Erythroblast (primary cell): Measurements from ENCODE around the gene EIF4E1B.

ENCODE experiments used
- DNase-seq, 2 experiments: peaks; one replicate each; lab custom pipeline; 2025; lab: John Stamatoyannopoulos, UW
- GATA1 ChIP-seq: IDR thresholded peaks from 2 replicates; pipeline ENCODE4 v1.6.1; 2011; ENCODE audit warnings: low read depth, mild to moderate bottlenecking, control low read depth, low read length, moderate library complexity
- POLR2A ChIP-seq: IDR thresholded peaks from 2 replicates; pipeline ENCODE4 v1.6.1; 2011; ENCODE audit warnings: mild to moderate bottlenecking, low read length

The EIF4E1B gene

DNA sequence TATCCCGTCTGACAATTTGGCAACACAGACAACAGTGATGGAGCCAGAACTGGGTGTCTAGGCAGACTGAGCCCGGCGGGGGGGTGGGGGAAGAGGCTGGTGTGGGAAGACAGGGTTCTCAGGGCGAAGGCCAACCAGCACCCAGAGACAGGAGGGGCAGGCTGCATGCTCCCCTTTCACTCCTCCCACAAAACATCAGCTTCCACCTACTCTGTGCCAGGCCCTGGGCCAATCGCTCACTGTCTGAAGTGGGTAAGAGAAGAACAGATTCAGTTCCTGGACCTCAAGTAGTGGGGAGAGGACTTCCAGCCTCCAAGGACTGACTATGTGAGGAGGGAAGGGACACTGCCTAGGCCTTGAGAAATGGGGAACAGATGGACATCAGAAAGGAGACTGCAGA, 2.9 kb upstream of the EIF4E1B start:
- TF ChIP-seq POLR2A, result no peak
- no peak for TF ChIP-seq GATA1
- no peak for DNase-seq

DNA sequence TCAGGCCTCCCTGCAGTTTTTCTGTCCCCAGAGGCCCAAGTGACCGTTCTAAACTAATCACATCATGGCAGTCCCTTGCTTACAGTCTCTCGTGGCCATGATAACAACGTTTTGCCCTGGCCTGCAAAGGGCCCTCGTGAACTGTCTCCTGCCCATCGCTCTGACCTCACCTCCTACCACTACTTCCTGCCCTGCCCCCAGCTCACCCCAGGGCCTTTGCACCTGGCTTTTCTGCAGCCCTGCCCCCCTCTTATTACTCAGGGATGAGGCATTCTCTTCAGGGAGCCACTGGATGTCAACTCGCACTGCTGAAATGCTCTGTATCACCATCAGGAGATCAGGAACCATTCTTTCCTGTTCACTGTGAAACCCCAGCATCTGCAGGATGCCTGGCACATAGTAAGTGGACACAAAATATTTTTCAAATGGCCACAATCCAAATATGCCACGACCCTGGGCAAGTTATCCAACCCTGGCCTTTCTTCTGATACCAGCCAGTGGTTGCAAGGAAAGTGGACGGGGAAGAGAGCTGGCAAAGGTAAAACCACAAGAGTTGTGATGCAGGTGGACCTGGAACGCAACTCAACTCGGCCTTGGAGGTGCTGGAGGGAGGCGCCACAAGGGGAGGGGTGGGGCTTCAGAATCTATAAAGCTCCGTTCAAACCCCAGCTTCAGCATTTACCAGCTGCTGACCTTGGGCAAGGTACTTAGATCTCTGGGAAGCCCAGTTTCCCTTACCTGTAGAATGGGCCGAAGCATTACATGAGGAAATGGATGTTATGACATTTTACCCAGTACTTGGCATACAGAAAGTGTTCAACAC, 1.9 kb upstream of the EIF4E1B start:
- DNase-seq, result no peak
- TF ChIP-seq GATA1 (no peak), POLR2A (no peak)

DNA sequence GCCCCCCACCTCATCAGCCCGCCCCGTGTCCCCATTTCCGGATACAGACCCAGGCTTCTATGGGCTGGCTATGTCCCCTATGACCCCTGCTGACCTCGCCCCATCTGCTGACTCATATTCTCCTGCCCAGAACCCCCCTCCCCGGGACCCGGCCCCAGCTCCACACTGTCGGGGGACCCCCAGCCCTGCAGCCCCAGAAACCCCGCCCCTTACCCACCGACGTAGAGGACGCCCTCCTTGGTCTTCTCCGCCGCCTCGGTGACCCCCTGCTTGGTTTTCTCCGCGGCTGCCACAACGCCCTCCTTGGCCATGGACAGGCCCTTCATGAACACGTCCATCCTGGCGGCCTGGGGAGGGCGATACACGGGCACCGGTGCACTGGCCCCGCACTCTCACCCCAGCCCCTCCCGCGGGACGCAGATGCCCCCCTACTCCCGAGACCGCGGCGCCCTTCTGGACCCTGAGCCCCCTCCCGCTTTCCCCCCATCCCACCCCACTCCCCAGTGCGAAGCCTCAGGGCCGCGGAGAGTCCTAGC, 1.1 kb upstream of the EIF4E1B start:
- TF ChIP-seq GATA1 (no peak), POLR2A (no peak)

DNA sequence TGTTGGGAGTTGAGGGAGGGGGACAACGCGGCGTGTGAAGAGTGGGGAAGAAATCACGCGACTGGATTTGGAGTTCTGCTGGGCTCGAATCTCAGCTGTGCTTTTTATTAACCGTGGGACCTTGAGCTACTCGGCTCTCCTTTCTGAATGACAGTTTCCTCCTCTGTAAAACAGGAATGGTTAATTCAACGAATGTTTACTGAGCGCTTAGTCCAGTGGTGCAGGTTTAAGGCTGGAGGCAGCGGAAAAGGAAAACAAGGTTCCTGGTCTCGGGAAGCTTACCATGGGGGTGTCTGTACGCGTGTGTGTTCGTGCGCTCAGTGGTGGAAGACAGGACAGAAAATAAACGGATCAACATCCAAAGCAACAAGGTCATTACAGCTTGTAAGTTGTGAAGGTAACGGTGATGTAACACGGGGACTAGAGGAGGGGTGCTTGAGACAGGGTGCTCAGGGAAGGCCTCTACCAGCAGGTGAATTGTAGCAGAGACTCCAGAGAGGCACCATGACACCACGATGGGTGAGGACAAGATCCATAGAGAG, 277 bp downstream of the EIF4E1B start:
- DNase-seq, result no peak
- no peak for TF ChIP-seq GATA1
- TF ChIP-seq POLR2A, result no peak

More for the DNA sequence above, 1.1 kb upstream of the EIF4E1B start:
- DNase-seq, result no peak

DNA sequence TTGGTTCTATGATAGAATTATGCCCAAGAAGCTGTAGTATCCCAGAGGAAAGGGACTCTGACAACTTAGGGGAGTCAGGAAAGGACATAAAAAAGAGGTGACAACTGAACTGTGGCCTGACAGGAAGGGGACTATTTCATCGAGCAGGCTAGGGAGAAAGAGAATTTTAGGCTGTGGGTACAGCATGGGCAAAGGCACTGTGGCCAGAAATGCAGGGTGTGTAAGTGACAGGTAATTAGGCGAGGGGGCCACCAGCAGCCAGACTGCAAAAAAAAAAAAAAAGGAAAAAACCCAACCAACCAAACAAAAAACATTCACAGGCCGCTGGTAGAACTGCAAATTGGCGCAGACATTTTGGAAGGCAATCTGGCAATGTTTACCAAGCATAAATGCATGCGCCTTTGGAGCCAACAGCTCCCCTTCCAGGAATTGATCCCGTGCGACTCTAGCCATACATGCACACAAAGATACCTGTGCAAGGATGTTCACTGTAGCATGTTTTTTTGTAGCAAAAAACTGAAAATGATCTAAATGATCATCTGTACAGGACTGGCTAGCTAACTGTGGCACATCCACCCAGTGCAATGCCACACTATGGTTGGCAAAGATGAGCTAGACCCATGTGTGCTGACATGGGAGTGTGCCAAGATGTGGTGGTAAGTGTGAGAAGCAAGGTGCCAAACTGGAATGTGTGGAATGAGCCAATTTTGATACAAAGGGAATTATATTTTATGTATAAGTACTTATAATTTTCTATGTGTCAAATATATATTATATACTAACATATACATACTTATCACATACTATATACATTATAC, 1.1 kb downstream of the EIF4E1B start:
- no peak for DNase-seq

DNA sequence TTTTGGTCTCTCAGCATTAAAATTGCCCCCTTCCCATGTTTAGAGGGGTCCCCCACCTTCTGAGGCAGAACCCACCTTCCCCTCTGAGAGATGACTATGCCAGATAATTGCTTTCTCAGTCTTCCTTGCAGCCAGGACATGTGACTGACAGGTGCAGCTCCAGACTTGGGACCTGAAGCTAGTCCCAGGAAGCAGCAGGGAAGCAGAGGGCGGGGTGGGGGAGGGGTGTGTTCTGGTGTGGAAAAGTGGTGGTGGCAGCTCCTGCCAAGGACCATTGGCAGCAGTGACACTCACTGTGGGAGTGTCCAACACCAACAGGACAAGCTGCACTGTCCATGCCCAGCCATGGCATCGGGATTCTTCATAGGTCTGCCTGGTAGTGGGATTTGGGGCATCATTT, 2.3 kb downstream of the EIF4E1B start:
- DNase-seq, result no peak

More for the DNA sequence above, 1.1 kb downstream of the EIF4E1B start:
- TF ChIP-seq GATA1 (no peak), POLR2A (no peak)

DNA sequence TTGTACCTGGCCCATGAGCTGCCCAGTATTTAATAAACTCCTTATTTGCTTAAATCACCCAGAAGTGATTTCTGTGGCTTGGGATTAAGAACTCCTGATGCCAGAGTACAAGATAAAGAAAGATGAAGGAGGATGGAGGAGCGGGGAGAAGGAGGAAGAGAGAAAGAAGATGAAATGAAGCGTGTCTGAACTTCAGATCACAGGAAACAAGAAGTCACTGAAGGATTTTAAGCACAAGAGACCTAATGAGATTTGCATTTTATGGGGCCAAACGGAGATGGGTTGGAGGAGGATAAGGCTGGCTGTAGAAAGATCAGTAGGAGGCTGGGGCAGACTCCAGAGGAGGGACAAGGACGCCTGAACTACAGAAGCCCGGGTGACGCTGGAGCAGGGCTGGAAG, 3.1 kb downstream of the EIF4E1B start:
- TF ChIP-seq GATA1, result no peak
- no peak for DNase-seq

More for the DNA sequence above, 2.3 kb downstream of the EIF4E1B start:
- TF ChIP-seq GATA1, result no peak
- TF ChIP-seq POLR2A, result no peak

DNA sequence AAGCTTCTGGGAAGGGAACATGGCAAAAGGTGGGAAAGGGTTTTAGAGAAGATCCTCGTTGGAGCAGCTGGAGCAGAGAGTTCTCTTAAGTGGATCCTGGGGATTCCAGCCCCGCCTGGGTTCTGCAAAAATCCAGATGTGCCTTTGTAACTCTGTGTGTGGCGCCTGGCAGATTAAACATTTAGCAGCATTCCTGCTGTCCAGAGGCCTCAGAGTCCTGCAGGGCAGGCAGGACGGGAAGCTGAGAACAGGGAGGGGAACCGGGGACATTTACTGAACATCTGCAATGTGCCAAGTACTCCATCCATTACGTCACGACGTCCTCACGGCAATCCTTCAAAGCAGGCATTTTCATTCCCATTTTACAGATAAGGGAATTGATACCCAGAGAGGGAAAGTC, 6.0 kb downstream of the EIF4E1B start:
- TF ChIP-seq GATA1 (no peak), POLR2A (no peak)
- DNase-seq, result no peak

DNA sequence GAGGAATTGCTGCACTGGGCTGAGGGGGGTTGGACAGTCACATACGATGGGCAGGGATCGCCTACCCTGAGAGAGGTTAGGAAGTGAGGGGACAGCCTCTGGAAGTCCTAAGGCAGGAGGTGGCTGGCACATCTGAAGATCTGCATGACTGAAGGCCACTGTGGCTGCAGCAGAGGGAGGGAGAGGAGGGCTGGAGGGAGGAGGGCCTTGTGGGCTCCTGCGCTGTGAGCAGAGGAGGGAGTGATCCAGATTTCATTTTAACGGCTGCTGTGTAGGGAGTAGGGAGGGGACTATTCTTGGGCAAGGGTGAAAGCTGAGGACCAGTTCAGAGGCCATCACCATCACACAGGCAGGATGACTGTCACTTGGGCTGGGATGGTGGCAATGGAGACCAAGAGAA, 7.1 kb downstream of the EIF4E1B start:
- DNase-seq, result no peak

DNA sequence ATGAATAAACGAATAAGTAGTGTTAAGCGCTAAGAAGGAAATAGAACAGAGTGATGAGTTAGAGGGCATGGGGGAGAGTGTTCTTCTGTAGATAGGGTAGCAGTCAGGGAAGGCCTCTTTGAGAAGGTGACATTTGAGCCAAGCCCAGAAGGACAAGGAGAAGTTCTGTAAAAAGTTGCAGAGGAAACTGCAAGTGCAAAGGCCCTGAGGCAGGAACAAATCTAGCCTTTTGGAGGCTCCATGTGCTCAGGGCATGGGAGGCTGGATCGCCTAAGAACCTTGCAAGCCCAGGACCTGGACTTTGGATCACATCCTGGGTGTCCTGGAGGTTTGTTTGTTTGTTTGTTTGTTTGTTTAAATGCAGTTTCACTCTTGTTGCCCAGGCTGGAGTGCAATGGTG, 8.0 kb downstream of the EIF4E1B start:
- DNase-seq, result no peak
- TF ChIP-seq POLR2A, result no peak
- TF ChIP-seq GATA1, result no peak

More for the DNA sequence above, 7.1 kb downstream of the EIF4E1B start:
- TF ChIP-seq POLR2A, result no peak
- no peak for TF ChIP-seq GATA1

DNA sequence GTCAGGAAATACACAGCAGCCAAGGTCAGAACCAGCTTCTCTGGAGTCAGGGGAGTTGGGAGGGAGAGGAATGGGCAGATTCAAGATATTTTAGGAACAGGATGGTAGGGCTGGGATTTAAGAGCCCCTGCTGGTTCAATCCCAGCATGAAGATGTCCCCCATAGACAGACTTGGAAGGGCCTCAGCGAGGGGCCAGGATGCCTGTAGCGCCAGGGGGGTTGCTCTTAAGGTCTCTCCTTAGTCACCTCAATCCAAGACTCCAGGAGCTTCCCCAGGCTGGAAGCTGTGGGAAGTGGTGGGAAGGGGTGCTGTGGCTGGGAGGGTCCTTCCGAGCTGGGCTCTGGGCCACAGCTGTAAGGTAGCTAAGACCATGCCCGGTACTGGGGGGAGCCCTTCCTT, 8.7 kb downstream of the EIF4E1B start:
- no peak for TF ChIP-seq GATA1
- TF ChIP-seq POLR2A, result no peak

DNA sequence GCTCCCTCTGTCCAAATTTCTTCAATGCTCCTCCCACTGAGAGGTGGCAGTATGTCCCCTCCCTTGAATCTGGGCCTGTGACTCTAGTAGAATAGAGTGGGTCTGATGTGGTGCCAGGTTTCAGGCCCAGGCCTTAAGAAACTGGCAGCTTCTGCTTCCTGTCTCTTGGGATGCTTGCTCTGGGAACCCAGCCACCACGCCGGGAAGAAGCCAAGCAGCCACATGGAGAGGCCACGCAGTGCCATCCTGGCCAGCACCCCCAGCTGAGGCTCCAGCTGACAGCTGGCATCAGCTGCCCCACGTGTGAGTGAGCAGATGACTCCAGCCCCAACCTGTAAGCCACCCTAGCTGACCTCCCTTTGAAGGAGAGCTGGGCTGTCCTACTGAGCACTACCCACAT, 9.5 kb downstream of the EIF4E1B start:
- TF ChIP-seq POLR2A, result no peak
- no peak for TF ChIP-seq GATA1
- DNase-seq, result no peak

More for the DNA sequence above, 8.7 kb downstream of the EIF4E1B start:
- DNase-seq, result no peak

DNA sequence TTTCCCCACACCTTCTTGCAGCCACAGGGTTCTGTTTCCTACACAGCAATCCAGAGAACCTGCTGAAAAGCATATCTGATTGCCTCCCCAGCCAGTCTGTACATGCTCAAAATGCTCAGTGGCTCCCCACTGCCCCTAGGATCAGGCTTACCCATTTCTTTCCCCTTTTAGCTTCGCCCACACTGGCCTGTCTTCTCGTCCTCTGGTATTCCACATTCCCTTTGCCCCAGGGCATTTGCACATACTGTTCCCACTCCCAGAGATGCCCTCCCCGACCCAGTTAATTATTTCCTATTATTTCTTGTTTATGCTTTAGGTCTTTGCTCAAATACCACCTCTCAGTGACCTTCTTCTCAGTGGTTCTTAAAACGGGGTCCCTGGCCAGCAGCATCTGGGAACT, 10.1 kb downstream of the EIF4E1B start:
- no peak for DNase-seq
- no peak for TF ChIP-seq GATA1
- TF ChIP-seq POLR2A, result no peak
